ENCODE results near the gene TRAK2.
A peak's percentile ranks its signal among the peaks of the same experiment; 100 is the strongest.
"Not testable (repeated sequence)": the region's sequence is repeated elsewhere in the genome, so short reads cannot be mapped to it uniquely, and the experiment has no call there.

The TRAK2 gene

DNA sequence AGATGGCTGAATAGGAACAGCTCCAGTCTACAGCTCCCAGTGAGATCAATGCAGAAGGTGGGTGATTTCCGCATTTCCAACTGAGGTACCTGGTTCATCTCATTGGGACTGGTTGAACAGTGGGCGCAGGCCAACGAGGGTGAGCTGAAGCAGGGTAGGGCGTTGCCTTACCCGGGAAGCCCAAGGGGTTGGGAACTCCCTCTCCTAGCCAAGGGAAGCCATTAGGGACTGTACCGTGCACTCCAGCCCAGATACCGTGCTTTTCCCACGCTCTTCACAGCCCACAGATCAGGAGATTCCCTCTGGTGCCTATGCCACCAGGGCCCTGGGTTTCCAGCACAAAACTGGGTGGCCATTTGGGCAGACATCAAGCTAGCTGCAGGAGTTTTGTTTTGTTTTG is 81.9 kb downstream of the TRAK2 start:
- H3K27me3 Mint-ChIP-seq (ENCODE audit: low read depth); H3K4me3 Mint-ChIP-seq; H3K27ac Mint-ChIP-seq; H3K4me1 Mint-ChIP-seq (ENCODE audit: low read depth): not testable (repeated sequence)
- Mint-ChIP-seq H3K9me3 (peaks cover 24% of the 10 kb centered on the region), H3K36me3 (ENCODE audit: low read depth) (peaks cover 51% of the 10 kb centered on the region)

DNA sequence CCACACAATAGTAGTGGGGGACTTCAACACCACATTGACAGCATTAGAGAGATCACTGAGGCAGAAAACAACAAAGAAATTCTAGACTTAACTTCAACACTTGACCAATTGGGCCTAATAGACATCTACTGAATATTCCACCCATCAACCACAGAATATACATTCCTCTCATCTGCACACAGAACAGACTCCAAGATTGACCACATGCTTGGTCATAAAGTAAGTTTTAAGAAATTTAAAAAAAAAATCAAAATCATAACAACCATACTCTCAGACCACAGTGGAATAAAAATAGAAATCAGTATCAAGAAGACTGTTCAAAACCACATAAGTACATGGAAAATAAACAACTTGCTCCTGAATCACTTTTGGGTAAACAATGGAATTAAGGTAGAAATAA is 85.1 kb downstream of the TRAK2 start:
- Mint-ChIP-seq H3K36me3 (ENCODE audit: low read depth) (peaks cover 46% of the 10 kb centered on the region), H3K9me3 (peaks cover 21% of the 10 kb centered on the region), H3K4me1 (ENCODE audit: low read depth) (peaks cover 18% of the 10 kb centered on the region), H3K4me3 (no peak overlapping the region), H3K27ac (no peak overlapping the region), H3K27me3 (ENCODE audit: low read depth) (no peaks in the 10 kb centered on the region)

DNA sequence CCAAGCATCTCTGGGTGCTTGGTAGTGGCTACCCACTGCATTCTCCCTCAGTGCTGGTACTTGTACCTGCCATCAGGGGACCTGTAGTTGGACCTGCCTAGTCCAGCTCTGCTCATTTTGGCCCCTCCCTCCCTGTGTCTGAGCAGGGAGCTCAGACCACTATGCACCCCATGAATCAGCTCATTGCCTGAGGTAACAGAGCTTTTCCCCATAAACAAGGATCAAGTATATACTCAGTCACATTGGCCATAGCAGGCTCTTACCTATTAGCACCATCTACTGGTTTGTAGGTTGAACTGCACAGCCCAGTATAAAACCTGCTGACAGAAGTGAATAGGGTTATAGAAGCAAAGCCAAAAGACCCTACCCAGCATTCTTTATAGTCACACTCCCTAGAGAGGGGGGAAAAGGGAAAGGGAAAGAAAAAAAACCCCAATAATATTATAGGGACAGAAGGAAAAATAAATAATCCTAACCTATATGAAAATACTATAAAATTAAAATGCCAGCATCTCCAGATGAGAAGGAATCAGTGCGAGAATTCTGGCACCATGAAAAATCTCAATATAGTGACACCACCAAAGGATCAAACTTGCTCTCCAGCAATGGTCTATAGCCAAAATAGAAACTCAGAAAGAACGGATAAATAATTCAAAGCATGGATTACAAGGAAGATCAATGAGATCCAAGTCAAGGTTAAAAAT is 87.2 kb downstream of the TRAK2 start:
- peak overlapping the region; percentile 68 for H3K27ac Mint-ChIP-seq

DNA sequence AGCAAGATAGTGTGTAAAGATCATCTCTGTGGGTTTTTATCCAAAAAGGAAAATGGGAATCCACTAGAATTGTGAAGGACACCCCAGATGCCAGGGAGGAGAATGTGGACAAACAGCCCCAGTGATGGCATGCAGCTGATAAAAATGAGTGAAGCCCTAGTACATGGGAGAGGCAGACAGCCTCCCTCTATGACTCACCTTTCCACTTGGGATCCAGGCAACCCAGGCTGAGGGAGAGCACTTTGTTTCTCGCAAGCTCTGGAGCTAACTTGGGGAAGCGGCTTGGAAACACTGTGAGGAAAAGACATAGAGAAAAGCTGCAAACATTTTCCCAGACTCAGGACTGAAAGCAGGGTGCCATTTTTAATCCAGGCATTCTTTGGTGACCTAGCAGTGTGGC is 88.9 kb downstream of the TRAK2 start:
- peaks cover 33% of the 10 kb centered on the region for H3K4me1 Mint-ChIP-seq (ENCODE audit: low read depth)
- H3K36me3 Mint-ChIP-seq (ENCODE audit: low read depth) = peaks cover 41% of the 10 kb centered on the region
- no peak overlapping the region for H3K4me3 Mint-ChIP-seq
- H3K9me3 Mint-ChIP-seq = peaks cover 11% of the 10 kb centered on the region
- no peaks in the 10 kb centered on the region for H3K27me3 Mint-ChIP-seq (ENCODE audit: low read depth)
- H3K27ac Mint-ChIP-seq = no peak overlapping the region

More for the DNA sequence above, 87.2 kb downstream of the TRAK2 start:
- peaks cover 21% of the 10 kb centered on the region for H3K9me3 Mint-ChIP-seq
- peaks cover 49% of the 10 kb centered on the region for H3K36me3 Mint-ChIP-seq (ENCODE audit: low read depth)
- H3K27me3 Mint-ChIP-seq (ENCODE audit: low read depth) = no peaks in the 10 kb centered on the region
- H3K4me1 Mint-ChIP-seq (ENCODE audit: low read depth) = peaks cover 29% of the 10 kb centered on the region
- no peak overlapping the region for H3K4me3 Mint-ChIP-seq

DNA sequence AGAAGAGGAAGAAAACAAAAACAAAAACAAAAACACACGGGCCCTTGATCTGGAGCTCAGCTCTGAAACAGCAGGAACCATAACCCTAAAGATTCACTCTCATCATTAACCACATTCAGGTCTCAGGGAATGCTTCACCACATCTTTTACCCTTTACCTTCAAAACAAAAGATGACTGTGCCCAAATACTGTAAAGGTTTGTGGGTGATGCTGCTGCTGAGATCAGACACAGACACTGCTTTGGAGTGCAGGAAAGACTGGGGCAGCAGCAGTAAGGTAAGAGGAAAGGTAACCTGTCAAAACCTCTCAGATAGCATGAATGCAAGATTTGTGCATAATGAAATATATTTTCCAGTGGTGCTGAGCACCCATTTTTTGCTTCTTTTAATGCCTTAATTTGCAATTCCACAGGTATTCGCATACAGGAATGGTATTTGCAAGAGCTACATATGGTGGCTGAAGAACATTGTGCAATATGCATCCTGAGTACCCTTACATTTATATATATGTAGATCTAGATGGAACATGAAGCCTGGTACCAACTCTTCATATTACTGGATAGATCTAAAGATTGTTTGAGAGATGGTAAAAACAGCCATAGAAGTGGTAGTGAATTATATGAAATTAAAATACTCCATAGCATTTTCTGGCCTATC is 90.1 kb downstream of the TRAK2 start:
- Mint-ChIP-seq H3K4me1 (ENCODE audit: low read depth) (peaks cover 33% of the 10 kb centered on the region), H3K4me3 (no peak overlapping the region), H3K36me3 (ENCODE audit: low read depth) (peaks cover 35% of the 10 kb centered on the region), H3K27ac (no peak overlapping the region), H3K9me3 (no peaks in the 10 kb centered on the region), H3K27me3 (ENCODE audit: low read depth) (no peaks in the 10 kb centered on the region)

DNA sequence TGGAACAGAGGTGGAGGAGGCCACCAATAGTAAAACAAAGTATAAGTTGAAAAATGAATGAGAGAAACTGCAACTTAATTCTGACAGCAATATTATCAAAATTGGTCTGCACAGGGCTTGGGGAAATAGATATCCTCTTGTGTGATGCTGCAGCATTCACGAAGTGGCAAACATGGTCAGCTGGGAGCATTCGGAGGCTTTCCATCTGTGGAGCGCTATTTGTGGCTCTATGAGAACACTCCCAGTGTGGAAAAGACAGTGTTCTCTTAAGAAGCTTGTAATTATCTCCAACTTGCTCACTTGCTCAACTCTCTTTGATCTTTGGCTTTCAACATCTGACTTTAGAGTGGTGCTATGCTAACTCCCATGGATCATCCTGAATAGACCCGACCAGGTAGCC is 91.0 kb downstream of the TRAK2 start:
- Mint-ChIP-seq H3K27me3 (ENCODE audit: low read depth) (no peaks in the 10 kb centered on the region), H3K36me3 (ENCODE audit: low read depth) (peaks cover 35% of the 10 kb centered on the region), H3K4me1 (ENCODE audit: low read depth) (peaks cover 33% of the 10 kb centered on the region), H3K9me3 (no peaks in the 10 kb centered on the region), H3K27ac (no peak overlapping the region), H3K4me3 (no peak overlapping the region)

DNA sequence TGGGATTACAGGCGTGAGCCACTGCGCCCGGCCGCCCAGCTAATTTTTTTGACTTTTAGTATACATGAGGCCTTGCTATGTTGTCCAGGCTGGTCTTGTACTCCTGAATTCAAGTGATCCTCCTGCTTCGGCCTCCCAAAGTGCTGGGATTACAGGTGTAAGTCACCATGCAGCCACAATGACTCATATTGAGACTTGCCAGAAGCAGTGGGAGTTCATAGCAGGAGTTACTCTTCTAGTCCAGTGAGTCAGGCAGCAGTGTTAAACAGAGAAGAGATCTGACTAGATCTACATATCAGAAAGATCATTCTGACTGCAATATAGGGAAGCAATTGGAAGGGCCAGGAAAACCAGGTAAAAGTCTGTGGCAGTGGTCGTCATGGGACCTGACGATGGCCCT is 92.6 kb downstream of the TRAK2 start:
- Mint-ChIP-seq H3K4me1 (ENCODE audit: low read depth) (peaks cover 29% of the 10 kb centered on the region), H3K27me3 (ENCODE audit: low read depth) (no peaks in the 10 kb centered on the region), H3K36me3 (ENCODE audit: low read depth) (peaks cover 31% of the 10 kb centered on the region), H3K9me3 (no peaks in the 10 kb centered on the region), H3K4me3 (no peak overlapping the region), H3K27ac (peak overlapping the region; percentile 17)

DNA sequence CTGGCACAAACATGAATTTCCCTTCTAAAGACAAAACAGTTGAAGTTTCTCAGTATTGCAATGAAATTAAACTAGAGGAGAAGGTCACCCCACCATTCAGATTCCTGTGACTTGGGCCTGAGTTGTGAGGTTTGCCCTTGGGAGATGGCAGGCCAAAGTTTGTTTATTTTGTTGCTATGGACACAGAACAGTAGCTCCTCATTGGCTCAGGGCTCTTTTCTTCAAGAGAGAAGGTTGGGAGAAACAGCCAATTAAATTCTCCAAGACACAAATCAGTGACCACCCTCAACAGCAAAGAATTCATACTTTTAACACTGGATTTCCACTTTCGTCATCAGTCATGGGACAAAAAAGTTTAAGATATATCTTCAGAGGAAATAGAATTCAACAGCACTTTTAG is 94.0 kb downstream of the TRAK2 start, which contains the start of gene FLACC1:
FLACC1 (minus strand) TSS at position 125 of the 400 bp plus-strand sequence. CDS start 5,941 bp downstream, outside the sequence.
- peaks cover 22% of the 10 kb centered on the region for H3K4me1 Mint-ChIP-seq (ENCODE audit: low read depth)
- no peaks in the 10 kb centered on the region for H3K9me3 Mint-ChIP-seq
- no peaks in the 10 kb centered on the region for H3K27me3 Mint-ChIP-seq (ENCODE audit: low read depth)
- H3K36me3 Mint-ChIP-seq (ENCODE audit: low read depth) = peaks cover 25% of the 10 kb centered on the region
- no peak within 1 kb of the TSS for H3K4me3 Mint-ChIP-seq
- H3K27ac Mint-ChIP-seq = no peak within 1 kb of the TSS

DNA sequence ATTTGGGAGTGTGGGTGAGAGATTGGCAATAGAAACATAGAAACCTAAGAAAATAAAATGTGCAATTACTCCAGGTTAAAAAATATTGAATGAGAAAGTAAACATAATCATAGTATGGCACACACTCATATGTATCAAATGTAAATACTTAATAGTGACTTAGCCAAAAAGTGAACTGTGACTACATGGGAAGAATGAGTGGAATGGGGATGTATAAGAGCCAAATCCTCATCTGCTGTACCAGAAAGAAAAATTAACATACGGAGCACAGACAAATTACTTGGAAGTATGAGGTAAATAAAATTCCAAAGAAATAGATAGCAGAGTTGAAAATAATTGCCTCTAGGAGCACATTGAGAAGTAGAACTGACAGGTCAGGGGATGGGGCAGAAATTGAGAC is 98.1 kb downstream of the TRAK2 start:
- no peak overlapping the region for H3K27ac Mint-ChIP-seq
- H3K9me3 Mint-ChIP-seq = no peaks in the 10 kb centered on the region
- peaks cover 20% of the 10 kb centered on the region for H3K36me3 Mint-ChIP-seq (ENCODE audit: low read depth)
- no peaks in the 10 kb centered on the region for H3K27me3 Mint-ChIP-seq (ENCODE audit: low read depth)
- no peaks in the 10 kb centered on the region for H3K4me1 Mint-ChIP-seq (ENCODE audit: low read depth)
- no peak overlapping the region for H3K4me3 Mint-ChIP-seq

DNA sequence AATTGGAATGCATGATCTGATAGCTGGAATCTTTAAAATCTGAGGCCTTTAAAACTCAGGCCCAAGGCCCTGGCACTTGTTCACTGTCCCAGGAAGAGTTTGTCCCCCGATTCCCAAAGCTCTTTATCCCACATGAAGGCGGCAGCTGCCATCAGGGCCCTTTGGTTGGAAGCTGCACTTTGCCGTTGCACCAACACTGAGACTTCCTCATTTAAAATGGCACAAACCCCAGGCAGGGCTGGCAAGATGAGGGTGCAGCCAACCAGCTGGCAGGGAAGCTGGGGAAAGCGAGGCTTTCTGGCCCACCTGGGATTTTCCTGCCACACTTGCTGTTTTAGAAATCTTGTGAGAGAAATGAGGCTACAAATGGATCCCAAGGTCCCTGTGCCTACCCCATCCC is 100.4 kb downstream of the TRAK2 start:
- no peak overlapping the region for H3K4me3 Mint-ChIP-seq
- H3K4me1 Mint-ChIP-seq (ENCODE audit: low read depth) = no peaks in the 10 kb centered on the region
- no peaks in the 10 kb centered on the region for H3K27me3 Mint-ChIP-seq (ENCODE audit: low read depth)
- no peak overlapping the region for H3K27ac Mint-ChIP-seq
- H3K36me3 Mint-ChIP-seq (ENCODE audit: low read depth) = peaks cover 16% of the 10 kb centered on the region
- H3K9me3 Mint-ChIP-seq = no peaks in the 10 kb centered on the region

DNA sequence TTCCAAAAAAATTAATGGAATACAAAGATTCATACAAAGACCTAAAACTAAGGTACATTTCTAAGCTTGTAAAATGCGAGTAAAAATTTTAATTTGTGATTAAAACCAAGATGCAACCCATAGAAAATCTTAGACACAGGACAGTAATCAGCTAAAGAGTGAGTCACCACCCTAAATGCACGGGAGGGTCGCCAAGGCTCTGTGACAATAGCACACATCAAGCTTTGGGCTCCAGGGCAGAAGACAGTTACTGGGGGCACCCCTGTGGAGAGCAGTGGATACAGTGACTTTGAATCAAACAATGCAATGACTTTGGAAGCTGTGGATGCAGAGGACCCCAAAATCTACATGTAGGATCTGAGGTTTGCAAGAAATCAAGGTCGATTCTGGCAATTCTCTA is 101.7 kb downstream of the TRAK2 start:
- H3K27ac Mint-ChIP-seq = no peak overlapping the region
- H3K36me3 Mint-ChIP-seq (ENCODE audit: low read depth) = peaks cover 16% of the 10 kb centered on the region
- H3K4me1 Mint-ChIP-seq (ENCODE audit: low read depth) = peaks cover 2% of the 10 kb centered on the region
- no peak overlapping the region for H3K4me3 Mint-ChIP-seq
- no peaks in the 10 kb centered on the region for H3K9me3 Mint-ChIP-seq
- no peaks in the 10 kb centered on the region for H3K27me3 Mint-ChIP-seq (ENCODE audit: low read depth)

DNA sequence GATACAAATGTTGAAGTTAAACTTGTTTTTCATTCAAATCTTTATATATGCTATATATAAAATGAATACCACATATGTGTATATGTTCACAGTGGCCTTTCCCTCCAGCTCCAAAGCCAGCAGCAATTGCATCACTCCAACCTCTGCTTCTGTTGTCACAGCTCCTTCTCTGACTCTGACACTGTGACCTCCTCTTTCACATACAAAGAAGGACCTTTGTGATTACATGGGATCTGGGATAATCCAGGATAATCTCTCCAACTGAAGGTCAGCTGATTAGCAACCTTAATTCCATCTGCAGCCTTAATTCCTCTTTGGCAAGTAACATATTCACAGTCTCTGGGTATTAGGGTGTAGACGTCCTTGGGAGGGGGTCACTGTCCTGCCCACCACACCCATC is 102.5 kb downstream of the TRAK2 start:
- Mint-ChIP-seq H3K4me3 (no peak overlapping the region), H3K36me3 (ENCODE audit: low read depth) (peaks cover 16% of the 10 kb centered on the region), H3K27me3 (ENCODE audit: low read depth) (no peaks in the 10 kb centered on the region), H3K27ac (no peak overlapping the region), H3K9me3 (no peaks in the 10 kb centered on the region), H3K4me1 (ENCODE audit: low read depth) (peaks cover 5% of the 10 kb centered on the region)

DNA sequence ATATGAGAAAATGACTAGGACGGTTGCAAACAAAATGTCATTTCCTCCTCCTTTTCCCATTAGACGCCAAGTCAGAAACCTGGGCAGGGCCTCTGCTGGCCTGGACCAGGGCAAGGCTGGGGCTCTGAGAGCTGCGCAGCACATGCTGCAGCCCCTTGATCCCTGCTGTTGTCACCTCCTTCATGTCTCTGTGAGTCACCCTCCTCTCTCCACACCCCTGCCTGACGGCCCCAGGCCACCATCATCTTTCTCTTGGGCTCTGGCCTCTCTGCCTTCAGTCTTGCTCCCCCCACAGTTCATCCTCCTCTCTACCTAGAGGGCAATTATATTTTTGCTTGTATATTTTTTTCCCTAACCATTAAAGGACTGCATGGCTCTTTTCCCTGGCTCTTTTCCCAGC is 104.1 kb downstream of the TRAK2 start:
- Mint-ChIP-seq H3K4me3 (no peak overlapping the region), H3K9me3 (no peaks in the 10 kb centered on the region), H3K27ac (no peak overlapping the region), H3K4me1 (ENCODE audit: low read depth) (peaks cover 8% of the 10 kb centered on the region), H3K36me3 (ENCODE audit: low read depth) (peaks cover 25% of the 10 kb centered on the region), H3K27me3 (ENCODE audit: low read depth) (no peaks in the 10 kb centered on the region)

DNA sequence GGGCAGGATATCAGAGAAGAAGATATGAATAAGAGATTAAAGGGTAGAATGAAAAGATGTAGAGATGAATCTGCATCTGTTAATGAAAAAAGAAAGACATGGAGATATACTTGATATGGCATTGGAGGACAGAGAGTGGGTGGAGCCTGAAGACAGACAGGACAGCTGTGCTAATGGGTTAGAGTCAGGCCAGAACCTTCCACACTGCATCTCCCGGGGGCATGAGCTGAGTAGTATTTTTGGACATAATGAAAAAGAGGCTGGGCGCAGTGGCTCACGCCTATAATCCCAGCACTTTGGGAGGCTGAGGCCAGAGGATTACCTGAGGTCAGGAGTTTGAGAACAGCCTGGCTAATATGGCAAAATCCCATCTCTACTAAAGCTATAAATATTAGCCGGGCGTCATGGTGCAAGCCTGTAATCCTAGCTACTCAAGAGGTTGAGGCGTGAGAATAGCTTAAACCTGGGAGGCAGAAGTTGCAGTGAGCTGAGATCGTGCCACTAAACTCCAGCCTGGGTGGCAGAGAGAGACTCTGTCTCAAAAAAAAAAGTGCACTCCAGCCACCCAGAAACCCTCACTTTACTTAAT is 105.5 kb downstream of the TRAK2 start:
- Mint-ChIP-seq H3K27ac (no peak overlapping the region), H3K4me1 (ENCODE audit: low read depth) (peaks cover 13% of the 10 kb centered on the region), H3K4me3 (no peak overlapping the region), H3K27me3 (ENCODE audit: low read depth) (no peaks in the 10 kb centered on the region), H3K9me3 (peaks cover 3% of the 10 kb centered on the region), H3K36me3 (ENCODE audit: low read depth) (peaks cover 31% of the 10 kb centered on the region)

All from T-helper 1 cell treated with Interleukin-12 subunit alpha and Interleukin-12 subunit beta and Interleukin-4 antibody, amounts not matched to agents 30 μg/mL and 1 μg/mL, for 36 hours (primary cell).